ENCODE data around the gene TTLL7. TPM values are rescaled to one million over a fixed set of nuclear protein-coding genes. Genes with fewer than 3 reads are reported as not detected.

The TTLL7 gene
- total RNA-seq, 2 experiments from 2014 or later: not detected

GRCh38 chr1:83931658-83932253, 67.2 kb downstream of the TTLL7 start:
- ATAC-seq (ENCODE audit: poor library complexity) (peak; percentile 76), DNase-seq (peak in 5 of 14 experiments; percentile 1 to 64 (median 64))
- no peak overlapping the region for H3K4me3 ChIP-seq (ENCODE audit: low read length)
- ChIA-PET POLR2A (no interaction called here), CTCF (interaction anchor here (0.8 to 1.3 kb wide), 2 partner anchors 12 to 191 kb away, joined by 3 to 4 read pairs; no protein-coding TSS in a partner anchor)
- no peak overlapping the region for H3K4me3 Mint-ChIP-seq
- TF ChIP-seq CTCF (IDR thresholded peaks at IDR 0.05): peak; percentile 73
- no peaks in the 10 kb centered on the region for H3K4me1 Mint-ChIP-seq (ENCODE audit: low read depth)
- H3K9me3 ChIP-seq (ENCODE audit: control insufficient read depth in 1 of 2, insufficient read depth in 1 of 2, low read length in 2 of 2): no peaks in the 10 kb centered on the region
- H3K36me3 ChIP-seq (ENCODE audit: insufficient read depth, low read length): no peaks in the 10 kb centered on the region
- intact Hi-C loops (cut with DNase I, micrococcal nuclease): loop anchor here (1.0 to 10.0 kb wide), 8 partner anchors 192 to 1006 kb away; no protein-coding TSS in a partner anchor
- H3K4me1 ChIP-seq (ENCODE audit: insufficient read depth, low read length): no peaks in the 10 kb centered on the region
- H3K36me3 Mint-ChIP-seq (ENCODE audit: low read depth): no peaks in the 10 kb centered on the region
- H3K27ac ChIP-seq (ENCODE audit: low read depth in 1 of 2, low read length in 2 of 2): no peak overlapping the region
- H3K27ac Mint-ChIP-seq: no peak overlapping the region
- no peaks in the 10 kb centered on the region for H3K9me3 Mint-ChIP-seq
- peaks cover 4% of the 10 kb centered on the region for H3K27me3 Mint-ChIP-seq
- H3K27me3 ChIP-seq (ENCODE audit: control insufficient read depth in 1 of 2, insufficient read depth in 2 of 2, low read length in 2 of 2): no peaks in the 10 kb centered on the region

GRCh38 chr1:83929184-83929583, 69.7 kb downstream of the TTLL7 start:
- Histone ChIP-seq H3K27ac (ENCODE audit: low read depth in 1 of 2, low read length in 2 of 2) (no peak overlapping the region), H3K27me3 (ENCODE audit: control insufficient read depth in 1 of 2, insufficient read depth in 2 of 2, low read length in 2 of 2) (no peaks in the 10 kb centered on the region), H3K9me3 (ENCODE audit: control insufficient read depth in 1 of 2, insufficient read depth in 1 of 2, low read length in 2 of 2) (no peaks in the 10 kb centered on the region), H3K4me1 (ENCODE audit: insufficient read depth, low read length) (no peaks in the 10 kb centered on the region), H3K36me3 (ENCODE audit: insufficient read depth, low read length) (no peaks in the 10 kb centered on the region), H3K4me3 (ENCODE audit: low read length) (no peak overlapping the region)
- Mint-ChIP-seq H3K9me3 (no peaks in the 10 kb centered on the region), H3K4me3 (no peak overlapping the region), H3K27me3 (peaks cover 4% of the 10 kb centered on the region), H3K4me1 (ENCODE audit: low read depth) (no peaks in the 10 kb centered on the region), H3K36me3 (ENCODE audit: low read depth) (no peaks in the 10 kb centered on the region), H3K27ac (no peak overlapping the region)
- no peak for DNase-seq
- intact Hi-C loops (cut with DNase I, micrococcal nuclease): no loop called here
- ChIA-PET CTCF (no interaction called here), POLR2A (no interaction called here)
- ATAC-seq (ENCODE audit: poor library complexity): no peak
- no peak for TF ChIP-seq CTCF (IDR thresholded peaks at IDR 0.05)

GRCh38 chr1:83928396-83928795, 70.5 kb downstream of the TTLL7 start:
- Histone ChIP-seq H3K9me3 (ENCODE audit: control insufficient read depth in 1 of 2, insufficient read depth in 1 of 2, low read length in 2 of 2) (no peaks in the 10 kb centered on the region), H3K36me3 (ENCODE audit: insufficient read depth, low read length) (no peaks in the 10 kb centered on the region), H3K27ac (ENCODE audit: low read depth in 1 of 2, low read length in 2 of 2) (no peak overlapping the region), H3K4me3 (ENCODE audit: low read length) (no peak overlapping the region), H3K27me3 (ENCODE audit: control insufficient read depth in 1 of 2, insufficient read depth in 2 of 2, low read length in 2 of 2) (no peaks in the 10 kb centered on the region), H3K4me1 (ENCODE audit: insufficient read depth, low read length) (no peaks in the 10 kb centered on the region)
- intact Hi-C loops (cut with DNase I, micrococcal nuclease): no loop called here
- ChIA-PET POLR2A (interaction anchor here (0.6 to 0.7 kb wide), 2 partner anchors 260 to 900 kb away, joined by 3 read pairs; no protein-coding TSS in a partner anchor), CTCF (no interaction called here)
- no peak for ATAC-seq (ENCODE audit: poor library complexity)
- Mint-ChIP-seq H3K9me3 (no peaks in the 10 kb centered on the region), H3K36me3 (ENCODE audit: low read depth) (no peaks in the 10 kb centered on the region), H3K4me3 (no peak overlapping the region), H3K27ac (no peak overlapping the region), H3K27me3 (peaks cover 4% of the 10 kb centered on the region), H3K4me1 (ENCODE audit: low read depth) (no peaks in the 10 kb centered on the region)
- no peak for TF ChIP-seq CTCF (IDR thresholded peaks at IDR 0.05)
- DNase-seq: no peak

Measured in CD4-positive, alpha-beta T cell (primary cell).